NOMO-1 treated with dmso at 0.1 percent for 144 hours (cell line): ENCODE data around the gene RNU1-2.
A peak's percentile ranks its signal among the peaks of the same experiment; 100 is the strongest.
"Not testable (repeated sequence)": the region's sequence is repeated elsewhere in the genome, so short reads cannot be mapped to it uniquely, and the experiment has no call there.

ENCODE experiments used
- DNase-seq: peaks from one replicate; lab custom pipeline; 2025; ENCODE audit not compliant: unreplicated experiment; lab: John Stamatoyannopoulos, UW

RNU1-2 gene

DNA sequence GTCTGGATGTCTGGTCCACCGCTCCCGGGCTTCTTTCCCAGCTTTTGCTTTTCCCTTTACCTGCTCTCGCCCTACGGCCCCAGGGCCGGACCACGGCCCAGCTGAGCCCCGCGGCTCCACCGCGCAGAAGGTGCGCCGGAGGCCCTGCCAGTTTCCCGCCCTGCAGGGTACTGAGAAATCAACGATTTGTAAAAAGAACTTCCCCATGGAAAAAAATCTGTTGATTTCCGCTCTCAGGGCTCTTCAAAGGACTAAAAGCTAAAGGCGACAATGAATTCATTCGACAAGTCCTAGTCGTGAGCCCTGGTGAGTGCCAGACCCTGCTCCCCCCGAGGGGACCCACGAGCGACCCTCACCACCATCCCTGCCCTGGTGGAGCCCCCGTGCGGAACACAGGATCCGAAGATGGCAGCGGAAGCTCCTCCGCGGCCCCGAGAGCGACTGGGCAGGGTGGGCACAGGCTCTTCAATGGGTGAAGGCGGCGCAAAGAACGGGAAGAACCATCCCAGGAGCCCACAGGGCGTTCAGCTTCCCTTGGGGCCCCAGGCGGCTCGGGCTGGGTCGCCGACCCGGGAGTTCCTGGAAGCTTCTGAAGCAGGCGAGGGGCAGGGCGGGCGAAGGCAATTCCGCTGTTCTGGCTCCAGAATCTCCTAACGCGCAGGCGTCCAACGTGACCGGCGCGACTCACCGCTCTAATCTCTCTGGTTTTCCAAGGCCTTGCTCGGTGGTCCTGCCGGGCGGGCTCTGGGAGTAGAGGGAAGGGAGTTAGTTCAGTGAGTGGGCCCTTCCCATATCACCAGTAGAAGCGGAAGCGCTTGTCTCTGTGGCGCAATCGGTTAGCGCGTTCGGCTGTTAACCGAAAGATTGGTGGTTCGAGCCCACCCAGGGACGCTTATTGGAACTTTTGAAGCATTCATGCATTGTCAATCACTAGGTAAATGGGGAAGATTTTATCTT, 6.6 kb upstream of the RNU1-2 start:
- DNase-seq = peak; percentile 34

DNA sequence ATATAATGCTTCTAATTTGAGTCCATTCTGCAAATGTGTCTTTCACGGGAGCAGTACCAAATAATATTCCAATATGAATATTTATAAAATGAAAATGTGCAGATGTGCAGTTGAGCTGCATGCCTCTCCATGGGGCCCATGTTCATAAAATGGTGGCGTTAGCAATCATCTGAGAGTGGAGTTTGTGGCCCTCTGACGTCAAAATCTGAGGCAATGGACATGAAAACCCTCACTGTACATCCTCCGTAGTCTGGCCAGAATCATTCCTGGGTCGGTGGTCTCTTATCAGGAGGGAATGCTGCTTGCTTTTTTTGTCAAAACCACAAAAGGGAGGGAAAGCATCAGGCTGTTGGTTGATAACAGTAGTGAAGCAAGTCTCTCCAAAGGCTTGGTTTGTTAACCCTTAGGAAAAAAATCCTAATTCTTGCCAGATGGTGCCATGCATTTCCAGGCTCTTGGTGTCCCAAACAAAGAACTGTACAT, 5.2 kb upstream of the RNU1-2 start:
- DNase-seq = not testable (repeated sequence)

- not testable (repeated sequence) for DNase-seq
Measured at GRCh38 chr1:16891057-16891456, 4.7 kb upstream of the RNU1-2 start.

GRCh38 chr1:16892978-16893525, 2.7 kb upstream of the RNU1-2 start:
- DNase-seq = not testable (repeated sequence)

- DNase-seq = not testable (repeated sequence)
Measured at GRCh38 chr1:16893796-16894195, 2.0 kb upstream of the RNU1-2 start.

DNA sequence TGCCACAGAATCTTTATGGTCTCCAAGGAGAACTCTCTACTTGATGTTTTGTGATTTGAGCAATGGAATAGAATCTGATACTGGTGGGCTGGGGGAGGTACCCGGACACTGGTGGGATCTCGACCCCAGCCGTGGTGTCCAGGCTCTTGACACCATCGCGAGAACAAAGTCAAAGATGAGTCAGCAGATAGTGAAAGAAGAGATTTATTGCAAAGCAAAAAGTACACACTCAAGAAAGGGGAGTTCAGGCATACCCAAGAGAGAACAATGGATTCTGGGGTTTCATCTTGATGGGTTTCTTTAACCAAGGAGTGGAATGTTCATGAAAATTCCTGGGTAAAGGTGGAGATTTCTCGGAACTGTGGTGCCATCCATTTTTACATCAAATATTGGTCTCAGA, 1.4 kb upstream of the RNU1-2 start:
- not testable (repeated sequence) for DNase-seq

DNA sequence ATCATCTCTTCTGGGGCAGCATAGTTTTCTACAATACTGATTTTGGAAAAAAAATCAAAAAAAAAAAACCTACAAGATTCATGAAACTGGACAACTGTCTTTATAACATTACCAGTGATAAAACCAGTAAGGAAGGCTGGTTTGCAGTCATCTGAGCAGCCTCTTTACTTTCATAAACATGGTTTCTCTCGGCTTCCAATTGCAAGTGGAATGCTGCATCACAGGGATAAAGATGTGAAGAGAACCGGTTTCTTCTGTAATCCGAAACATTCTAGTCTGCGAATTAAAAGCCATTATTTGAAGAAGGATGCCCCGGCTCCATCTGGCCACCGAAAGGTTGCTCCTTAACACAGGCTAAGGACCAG, 565 bp upstream of the RNU1-2 start:
- DNase-seq = not testable (repeated sequence)

GRCh38 chr1:16896316-16897055, 706 bp downstream of the RNU1-2 start:
- not testable (repeated sequence) for DNase-seq

DNA sequence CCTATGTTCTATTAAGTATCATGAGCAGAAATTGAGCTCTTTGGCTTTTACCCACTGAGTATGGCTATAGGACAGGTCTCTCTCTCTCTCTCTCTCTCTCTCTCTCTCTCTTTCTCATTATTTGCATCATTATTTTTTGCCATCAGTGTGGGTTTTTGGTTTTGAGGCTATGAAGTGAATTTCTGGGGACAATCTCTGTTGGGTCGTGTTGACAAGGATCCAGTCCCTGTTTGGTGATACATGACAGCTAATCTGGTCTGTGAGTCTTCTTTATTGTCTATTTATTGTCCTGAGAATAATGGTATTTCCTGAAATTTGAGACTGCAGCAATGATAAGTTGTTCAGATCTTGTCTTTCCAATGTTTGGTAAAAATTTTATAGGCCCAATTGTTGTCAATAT, 1.9 kb downstream of the RNU1-2 start:
- DNase-seq = not testable (repeated sequence)

- DNase-seq = not testable (repeated sequence)
Measured at GRCh38 chr1:16898298-16898697, 2.5 kb downstream of the RNU1-2 start.

GRCh38 chr1:16899020-16899419, 3.2 kb downstream of the RNU1-2 start:
- not testable (repeated sequence) for DNase-seq

- DNase-seq = no peak
Measured at GRCh38 chr1:16900751-16901150, 5.0 kb downstream of the RNU1-2 start.

DNA sequence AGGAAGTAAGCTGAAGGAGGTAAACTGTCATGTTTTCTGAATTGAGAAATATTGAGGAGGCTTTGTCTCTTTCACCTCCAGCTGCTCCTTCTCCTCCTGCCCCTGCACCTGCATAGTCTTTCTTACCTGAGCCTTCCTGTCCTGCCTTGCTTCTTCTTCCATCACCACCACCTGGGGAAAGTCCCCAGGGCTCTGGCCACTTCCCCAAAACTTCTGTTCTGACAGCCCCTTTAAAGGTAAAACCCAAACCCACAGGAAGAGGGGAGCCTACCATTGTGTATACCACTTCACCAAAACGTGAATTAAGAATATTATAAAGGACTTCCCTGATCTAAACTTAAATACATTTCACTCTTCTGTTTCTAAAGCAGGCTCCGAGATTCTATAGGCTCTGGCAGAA, 5.6 kb downstream of the RNU1-2 start:
- DNase-seq = not testable (repeated sequence)

- no peak for DNase-seq
Measured at GRCh38 chr1:16903054-16903453, 7.3 kb downstream of the RNU1-2 start.

- DNase-seq = no peak
Measured at GRCh38 chr1:16903458-16903796, 7.6 kb downstream of the RNU1-2 start.

DNA sequence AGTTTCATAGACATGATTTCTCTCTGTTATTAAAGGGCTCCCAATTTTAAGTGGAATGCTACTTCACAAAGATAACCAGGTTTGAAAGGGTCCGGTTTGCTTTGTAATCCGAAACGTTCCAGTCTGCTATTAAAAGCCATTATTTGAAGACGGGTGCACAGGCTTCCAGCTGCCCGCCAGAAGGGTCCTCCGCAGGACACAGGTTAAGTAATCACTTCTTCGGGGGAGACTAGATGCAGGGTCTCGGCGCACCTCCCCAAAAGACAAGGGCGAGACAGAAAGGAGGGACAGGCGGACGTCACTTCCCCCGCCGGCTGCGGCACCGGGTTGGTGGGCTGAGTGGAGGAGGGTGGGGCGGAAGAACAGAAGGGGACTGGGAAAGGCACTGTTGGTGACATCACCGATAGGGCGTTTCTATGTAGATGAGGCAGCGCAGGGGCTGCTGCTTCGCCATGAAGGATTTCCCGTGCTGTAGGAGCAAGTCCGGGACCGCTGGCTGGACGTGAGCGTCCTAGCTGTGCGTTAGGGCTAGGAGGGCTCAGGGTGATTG, 8.9 kb downstream of the RNU1-2 start:
- peak; percentile 98 for DNase-seq

DNA sequence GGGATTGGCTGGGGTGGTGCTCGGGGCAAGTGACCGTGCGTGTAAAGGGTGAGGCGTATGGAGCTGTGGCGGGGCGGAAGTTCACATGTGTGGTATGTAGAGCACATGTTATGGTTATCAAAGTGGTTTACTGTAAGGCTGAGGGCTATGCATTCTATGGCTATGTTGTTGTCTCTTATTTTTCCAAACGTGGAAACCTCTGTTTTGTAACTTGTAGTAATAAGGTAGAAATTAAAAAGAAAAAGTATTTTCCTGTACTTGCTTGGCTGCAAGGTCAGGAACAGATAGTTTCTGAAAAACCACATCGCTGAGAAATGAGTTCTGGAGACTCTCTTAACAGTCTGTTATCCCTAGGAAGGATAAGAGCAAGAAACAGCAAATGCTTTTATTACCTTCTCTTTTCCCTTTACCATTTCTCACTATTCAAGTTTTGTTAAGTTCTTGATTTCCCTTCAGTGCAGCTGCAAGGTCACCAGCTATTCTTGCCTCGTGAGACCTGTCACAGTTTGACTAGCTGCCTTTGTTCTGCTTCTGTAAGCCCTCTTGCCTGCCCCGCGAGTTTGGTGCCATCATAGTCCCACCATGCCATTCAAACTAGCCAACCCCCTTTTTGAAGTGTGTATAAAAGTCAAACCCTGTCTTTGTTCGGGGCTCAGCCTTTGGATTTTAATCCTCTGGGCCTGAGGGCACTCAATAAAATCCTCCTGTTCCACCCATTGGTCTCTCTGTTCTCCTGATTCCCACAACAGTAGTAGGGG, 9.5 kb downstream of the RNU1-2 start:
- DNase-seq = peak; percentile 76

GRCh38 chr1:16905868-16906702, 10.3 kb downstream of the RNU1-2 start:
- no peak for DNase-seq

DNA sequence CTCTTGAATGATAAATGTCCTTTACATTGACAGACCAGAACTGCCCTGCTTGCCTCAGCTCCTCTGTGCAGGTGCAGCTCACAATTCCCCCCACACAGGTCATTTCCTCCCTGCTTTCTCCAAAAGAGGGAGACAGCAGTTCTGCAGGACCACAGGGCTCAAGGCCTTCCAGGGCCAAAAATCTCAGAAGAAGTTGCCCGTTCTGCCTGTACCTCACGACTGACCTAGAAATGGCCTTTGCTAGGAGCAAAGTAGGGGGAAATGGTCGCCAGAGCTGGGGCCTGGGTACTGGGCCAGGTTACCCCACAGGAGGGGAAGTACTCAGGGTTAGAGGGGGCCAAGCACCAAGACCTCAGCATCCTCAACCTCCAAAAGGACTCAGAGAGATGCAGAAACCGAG, 11.1 kb downstream of the RNU1-2 start:
- no peak for DNase-seq
